K562 (cell line): ENCODE results near the gene KCNK6. TPM values are rescaled to one million over a fixed set of nuclear protein-coding genes. Genes with fewer than 3 reads are reported as not detected.

Experiments used
- CHD7 ChIP-seq: fragments of 200-600 bp; sonication (generic); IDR thresholded peaks from one replicate; pipeline ENCODE4 v1.6.1; 2012; ENCODE audit warnings: mild to moderate bottlenecking, low read depth, low read length, inconsistent platforms
- CTCFL ChIP-seq: IDR thresholded peaks from 2 replicates; pipeline ENCODE4 v1.6.1; 2011; ENCODE audit warnings: borderline replicate concordance, low read depth, mild to moderate bottlenecking, moderate library complexity, low read length; ENCODE audit not compliant: insufficient read depth, poor library complexity, severe bottlenecking
- EP300 ChIP-seq: IDR thresholded peaks from 2 replicates; pipeline ENCODE4 v1.6.1; 2012; ENCODE audit warnings: low read length, improper control_type of control experiment
- HNRNPH1 ChIP-seq: fragments of 200-400 bp; formaldehyde crosslinking; optimal IDR thresholded peaks from 2 replicates; pipeline ENCODE3; 2017; ENCODE audit warnings: low read depth, mild to moderate bottlenecking, low read length, moderate library complexity
- NCOA4 ChIP-seq: fragments of 450-650 bp; IDR thresholded peaks from 2 replicates; pipeline ENCODE4 v1.6.1; 2018; ENCODE audit warnings: mild to moderate bottlenecking; ENCODE audit not compliant: partially characterized antibody
- SMAD2 ChIP-seq: fragments of 150-350 bp; IDR thresholded peaks from 2 replicates; pipeline ENCODE4 v1.6.1; 2014; ENCODE audit warnings: low read depth, mild to moderate bottlenecking, low read length
- ZBTB12 ChIP-seq: fragments of 250-450 bp; sonication (Bioruptor Pico); IDR thresholded peaks from 2 replicates; pipeline ENCODE4 v1.4.0; 2020
- ZC3H11A ChIP-seq: IDR thresholded peaks from 2 replicates; pipeline ENCODE4 v1.6.1; 2012; ENCODE audit warnings: low read depth, low read length, improper control_type of control experiment
- ZFP91 ChIP-seq: sonication (generic); formaldehyde crosslinking; IDR thresholded peaks from 2 replicates; pipeline ENCODE4 v1.8.0; 2022; ENCODE audit warnings: mild to moderate bottlenecking, missing genetic modification reagents
- polyA plus RNA-seq, 8 experiments: library from polyadenylated mRNA; depleted of rRNA in 4 of 8; stranded (reverse) in 5 of 8; unstranded in 3 of 8; fragments of >200 nt; fragmentation: Nextera tagmentation in 2 of 8; fragmentation: Illumina TruSeq in 1 of 8; extraction: Ambion mirVana in 2 of 8; extraction: Trizol in 1 of 8; gene quantifications; 2 replicates each; pipeline versions ENCODE4 v1.2.1 to v1.2.3, GENCODE V29; 2011 to 2014; ENCODE audit warnings: inconsistent platforms in 1 of 8, missing spikeins in 1 of 8
- total RNA-seq, 7 experiments: library from RNA; depleted of rRNA in 6 of 7; stranded (reverse); fragments of >200 nt in 6 of 7; fragmentation: Illumina TruSeq in 2 of 7; extraction: Trizol in 2 of 7; gene quantifications; 2 replicates each; pipeline versions ENCODE4 v1.2.1 to v1.2.3, GENCODE V29; 2011 to 2021; ENCODE audit warnings: low replicate concordance in 1 of 7

The KCNK6 gene
- total and polyA plus RNA-seq, 9 of the 15 experiments (the other 6 are each of a cell fraction or from before 2014, with no cell fraction given), result 0.05 to 0.42 (median 0.15) TPM

- TF ChIP-seq CHD7, result no peak
- TF ChIP-seq SMAD2, result no peak
- no peak for TF ChIP-seq ZC3H11A
- no peak for TF ChIP-seq ZFP91 (CRISPR knock-in tag)
- TF ChIP-seq HNRNPH1, result no peak
- no peak for TF ChIP-seq CTCFL
- no peak for TF ChIP-seq NCOA4
- no peak for TF ChIP-seq ZBTB12 (CRISPR knock-in tag)
- TF ChIP-seq EP300, result no peak; the same call in 1 of the 2 replicates
Observed at GRCh38 chr19:38315657-38316476, 3.8 kb upstream of the KCNK6 start, which contains the start of gene YIF1B (continued).
